Activated T-helper 1 cell treated with Interleukin-2 at 50 U/mL for 16 hours (primary cell): ENCODE measurements around the gene CSNK2A3.

Experiments
- DNase-seq: peaks from one replicate; pipeline ENCODE4 v3.0.0-alpha.2; 2020; ENCODE audit warnings: low read depth

CSNK2A3 gene

DNA sequence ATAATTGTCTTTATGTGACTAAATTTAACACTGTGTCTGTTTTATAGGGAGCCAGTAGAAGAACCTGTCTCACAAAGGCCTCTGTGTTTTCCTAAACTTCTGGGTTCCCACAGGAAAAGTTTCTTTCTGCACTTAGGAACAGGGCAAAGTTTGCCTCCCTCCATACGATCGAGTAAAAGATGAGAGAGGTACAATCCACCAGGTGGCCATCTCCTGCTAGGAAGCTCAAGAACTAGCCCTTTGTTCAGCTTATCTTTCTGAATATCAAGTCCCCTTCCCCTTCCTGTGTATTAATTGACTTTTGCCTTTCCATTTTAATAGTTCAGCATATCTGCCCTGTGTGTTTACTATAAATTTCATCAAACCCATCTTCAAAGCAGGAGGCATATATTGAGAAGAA is 18.0 kb downstream of the CSNK2A3 start:
- DNase-seq: no peak

DNA sequence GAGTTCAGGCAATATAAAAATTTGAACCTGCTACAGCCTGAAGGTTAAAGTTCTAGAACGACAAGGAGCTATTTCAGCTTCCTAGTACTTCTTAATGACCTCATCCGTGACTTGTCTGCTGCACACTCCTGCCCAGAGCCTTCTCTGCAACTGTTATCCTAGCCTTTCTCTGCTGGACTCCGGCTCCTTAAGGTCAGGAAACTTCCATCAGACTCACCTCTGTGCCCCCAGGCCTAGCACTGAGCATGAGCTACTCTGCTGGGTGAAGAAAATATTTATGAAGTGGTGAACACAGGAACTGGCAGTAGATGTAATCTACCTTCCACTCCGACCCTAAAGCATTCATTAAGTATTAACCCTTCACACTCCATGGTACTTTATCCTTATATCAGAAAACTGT is 18.4 kb downstream of the CSNK2A3 start:
- DNase-seq: no peak

DNA sequence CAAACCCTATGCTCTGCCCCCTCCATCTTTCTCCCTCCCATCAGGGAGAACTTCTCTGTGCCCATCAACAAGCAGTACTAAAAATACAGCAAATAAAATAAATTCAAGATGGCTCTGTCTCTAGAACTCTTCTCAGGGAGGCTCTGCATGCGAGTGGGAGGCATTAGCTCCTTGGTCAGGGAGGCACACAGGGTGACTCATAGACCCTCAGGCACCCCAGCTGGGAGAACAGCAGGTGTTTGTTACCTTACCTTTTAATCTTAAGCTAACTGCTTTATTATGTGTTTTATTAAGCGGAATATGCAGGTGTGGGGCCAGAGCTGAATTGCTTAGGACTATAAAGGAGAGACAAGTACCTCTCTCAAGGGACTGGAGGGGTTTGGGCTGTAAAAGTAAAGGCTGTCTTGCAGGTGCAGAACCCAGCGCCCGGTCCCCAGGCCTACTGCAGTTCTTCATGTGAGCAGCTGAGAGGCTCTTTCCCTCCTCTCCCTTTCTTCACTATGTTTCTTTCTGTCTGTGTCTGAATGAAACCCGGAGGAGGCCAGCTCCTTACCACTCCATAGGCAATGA is 20.8 kb downstream of the CSNK2A3 start:
- DNase-seq: no peak

DNA sequence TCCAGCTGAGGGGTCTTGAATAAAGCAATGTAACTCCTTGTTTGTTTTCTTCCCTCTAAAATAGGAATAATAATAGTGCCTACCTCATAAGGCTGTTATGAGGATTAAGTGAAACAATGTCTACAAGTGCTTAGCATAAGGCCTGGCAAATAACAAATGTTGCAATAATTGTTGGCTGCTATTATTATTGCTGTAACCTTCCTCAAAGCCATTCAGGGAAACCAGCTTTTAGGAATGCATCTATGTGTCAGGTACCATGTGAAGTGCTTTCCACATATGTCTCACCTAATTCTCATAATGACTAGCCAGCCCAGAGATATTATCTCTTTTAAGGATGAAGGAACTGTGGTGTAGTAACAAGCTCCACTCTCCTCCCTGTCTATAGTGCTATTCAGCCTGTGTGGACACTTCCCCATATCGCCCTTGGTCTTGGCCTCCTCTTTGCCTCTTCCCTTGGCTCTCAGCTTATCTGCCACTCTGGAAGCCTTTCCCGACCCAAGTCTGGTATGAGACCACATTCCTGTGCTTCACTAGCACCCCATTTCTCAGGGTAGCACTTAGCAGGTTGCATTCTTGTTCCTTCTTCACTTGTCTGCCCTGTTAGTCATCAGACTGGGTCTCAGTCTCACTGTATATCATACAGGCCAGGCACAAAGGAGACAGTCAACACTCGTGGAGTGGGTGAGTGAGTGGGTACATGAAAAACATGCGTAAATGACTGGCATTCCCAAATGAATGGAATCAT is 23.8 kb downstream of the CSNK2A3 start:
- DNase-seq: no peak

DNA sequence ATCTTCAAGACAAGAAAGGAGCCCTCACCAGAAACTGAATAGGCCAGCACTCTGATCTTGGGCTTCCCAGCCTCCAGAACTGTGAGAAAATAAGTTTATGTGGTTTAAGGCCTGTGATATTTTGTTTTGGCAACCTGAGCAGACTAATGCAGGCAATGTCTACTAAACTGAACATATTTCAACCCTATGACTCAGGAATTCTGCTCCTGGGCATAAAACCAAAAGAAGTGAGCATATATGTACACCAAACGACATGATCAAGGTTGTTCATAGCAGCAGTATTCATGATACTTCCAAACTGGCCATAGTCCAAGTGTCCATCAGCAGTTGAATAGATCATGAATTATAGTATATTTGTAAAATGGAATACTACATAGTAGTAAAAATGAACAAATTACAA is 29.0 kb downstream of the CSNK2A3 start:
- no peak for DNase-seq

DNA sequence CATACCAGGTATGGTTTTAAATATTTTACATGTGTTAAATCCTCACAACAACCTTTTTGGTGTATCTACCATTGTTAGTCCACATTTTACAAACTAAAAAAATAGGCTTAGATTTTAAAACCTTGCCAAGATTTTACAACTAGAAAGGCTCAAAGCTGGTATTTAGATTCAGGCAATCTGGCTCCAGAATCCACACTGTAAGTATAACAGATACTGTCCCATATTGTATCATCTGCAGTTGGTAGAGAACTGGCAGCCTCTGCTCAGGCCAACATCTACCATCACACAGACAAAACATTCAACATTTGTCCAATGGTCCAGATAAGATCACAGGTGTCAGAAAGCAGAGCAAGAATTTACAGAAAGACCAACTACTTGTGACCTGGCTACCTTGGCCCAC is 30.9 kb downstream of the CSNK2A3 start:
- DNase-seq: no peak

DNA sequence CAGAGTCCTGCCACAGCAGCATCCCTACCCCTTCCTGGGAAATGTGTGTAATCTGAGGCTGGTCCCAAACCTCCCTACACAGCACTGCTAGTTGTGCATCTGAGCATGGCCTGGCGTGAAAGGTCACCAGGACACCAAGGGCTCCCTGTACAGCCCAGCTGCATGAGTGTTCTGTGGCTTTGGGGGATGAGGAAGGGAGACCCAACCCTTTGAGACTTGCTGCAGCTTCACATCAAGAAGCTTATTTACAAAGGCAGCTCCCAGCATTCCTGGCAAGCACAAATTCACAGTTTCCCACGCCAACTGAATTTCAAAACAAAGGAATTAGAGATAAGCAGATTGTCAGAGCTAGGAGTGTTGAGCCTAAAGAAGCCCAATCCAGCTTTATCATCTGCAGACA is 32.2 kb downstream of the CSNK2A3 start:
- no peak for DNase-seq

DNA sequence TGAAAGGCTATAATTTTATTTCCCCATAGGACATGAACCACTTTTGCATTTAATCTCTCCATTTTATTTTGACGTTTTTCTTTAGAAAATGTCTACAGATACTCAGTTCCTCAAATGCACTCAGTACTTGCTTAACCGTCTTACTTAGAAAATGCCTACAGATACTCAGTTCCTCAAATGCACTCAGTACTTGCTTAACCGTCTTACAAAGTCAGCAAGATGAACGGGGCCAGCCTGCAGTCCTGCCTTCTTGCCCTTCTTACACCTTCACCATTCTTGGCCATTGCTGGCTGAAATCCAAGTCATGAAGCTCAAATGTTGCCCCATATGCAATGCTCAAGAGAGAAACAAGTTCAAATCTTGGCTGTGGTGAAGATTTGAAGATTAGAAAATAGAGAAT is 34.1 kb downstream of the CSNK2A3 start:
- no peak for DNase-seq

DNA sequence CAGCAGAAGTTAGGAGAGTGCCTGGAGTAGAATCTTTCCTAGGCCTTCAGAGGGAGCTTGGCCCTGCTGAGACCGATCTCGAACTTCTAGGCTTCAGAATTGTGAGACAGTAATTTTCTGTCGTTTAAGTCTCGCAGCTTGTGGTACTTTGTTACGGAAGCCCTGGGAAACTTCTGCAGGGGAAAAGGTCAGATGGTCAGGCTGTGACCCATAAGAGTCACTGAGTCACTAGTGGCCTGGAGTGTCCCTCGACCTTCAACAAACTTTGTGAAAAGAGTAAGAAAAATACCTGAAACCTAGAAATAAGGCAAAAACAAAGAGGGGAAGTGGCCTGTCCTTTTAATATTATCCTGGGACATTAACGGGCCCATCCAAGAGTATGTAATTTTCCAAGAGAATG is 34.6 kb downstream of the CSNK2A3 start:
- no peak for DNase-seq

DNA sequence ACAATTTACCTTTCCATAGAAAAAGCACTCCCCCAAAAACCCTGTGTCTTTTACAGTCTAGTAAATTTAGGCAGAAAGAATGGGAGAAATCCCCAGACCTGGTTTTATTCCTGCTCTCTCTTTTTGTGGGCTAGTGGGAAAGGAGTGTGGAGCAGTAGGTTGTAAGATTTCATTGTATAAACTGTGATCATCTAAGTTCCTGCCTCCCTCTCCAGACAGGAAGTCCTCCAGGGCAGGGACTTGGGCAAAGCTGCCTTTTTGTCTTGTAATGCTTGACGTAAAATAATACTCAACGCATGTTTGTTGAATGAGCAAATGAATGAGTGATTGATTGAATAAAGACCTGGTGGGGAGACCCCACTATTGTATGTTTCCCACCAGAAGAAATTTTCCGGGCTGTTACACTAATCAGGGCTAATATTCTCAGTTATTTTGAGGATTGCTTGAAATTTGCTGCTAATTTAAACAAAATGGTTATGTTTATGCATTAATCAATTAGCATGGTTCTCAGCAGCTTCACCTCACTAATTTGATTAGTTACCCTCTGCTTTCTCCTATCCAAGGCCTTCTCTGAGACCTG is 36.3 kb downstream of the CSNK2A3 start:
- DNase-seq: no peak

DNA sequence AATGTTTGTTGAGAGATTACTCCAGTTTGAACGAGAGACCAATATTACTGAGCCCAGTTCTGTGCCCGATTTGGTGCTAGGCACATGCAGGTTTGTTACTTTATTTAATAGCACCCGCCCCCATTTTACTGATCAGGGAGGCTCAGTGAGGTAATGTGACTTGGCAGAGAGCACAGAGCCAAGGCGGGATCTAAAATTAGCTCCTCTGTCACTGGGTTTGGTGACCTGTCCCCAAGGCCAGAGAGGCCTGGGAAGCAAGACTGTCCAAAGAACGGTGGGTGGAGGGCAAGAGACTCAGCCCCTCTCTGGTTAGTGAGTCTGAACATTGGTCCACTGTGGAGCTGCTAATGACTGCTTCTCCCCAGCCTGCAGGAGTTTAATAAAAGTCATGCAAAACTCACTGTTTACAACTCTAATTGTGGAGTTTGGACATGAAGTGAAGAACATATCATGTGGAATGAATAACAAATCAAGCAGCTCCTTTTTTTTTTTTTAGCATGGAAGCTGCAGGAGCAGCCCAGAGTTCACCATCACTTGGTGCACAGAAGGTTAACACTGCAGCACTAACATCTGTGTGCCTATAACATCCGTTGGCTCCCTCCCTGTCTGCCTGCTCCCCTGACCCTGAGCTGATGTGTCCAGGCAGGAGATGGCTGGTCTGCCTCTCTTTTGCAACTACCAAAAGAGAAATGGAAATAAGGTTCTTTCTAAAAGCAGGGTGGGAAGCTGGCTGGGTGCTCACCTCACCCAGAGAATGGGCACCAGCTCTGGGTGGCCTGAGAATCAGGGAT is 39.0 kb downstream of the CSNK2A3 start:
- no peak for DNase-seq

DNA sequence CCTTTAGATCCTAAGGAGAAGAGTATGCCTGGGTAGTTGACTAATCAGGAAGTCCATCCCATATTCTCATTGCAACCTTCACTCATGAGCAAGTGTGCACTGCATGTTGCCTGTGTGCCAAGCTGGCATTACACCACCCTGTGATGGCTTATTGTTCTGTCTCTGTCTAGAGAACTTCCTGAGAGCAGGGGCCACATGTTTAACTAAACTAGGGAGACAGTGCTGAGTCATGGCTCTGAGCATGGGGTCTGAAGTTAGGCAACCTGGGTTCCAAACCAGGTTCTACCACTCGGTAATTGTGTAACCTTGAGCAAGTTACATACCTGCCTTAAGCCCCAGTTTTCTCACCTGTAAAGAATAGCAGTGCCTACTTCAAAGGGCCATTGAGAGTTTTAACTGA is 39.6 kb downstream of the CSNK2A3 start:
- DNase-seq: no peak

DNA sequence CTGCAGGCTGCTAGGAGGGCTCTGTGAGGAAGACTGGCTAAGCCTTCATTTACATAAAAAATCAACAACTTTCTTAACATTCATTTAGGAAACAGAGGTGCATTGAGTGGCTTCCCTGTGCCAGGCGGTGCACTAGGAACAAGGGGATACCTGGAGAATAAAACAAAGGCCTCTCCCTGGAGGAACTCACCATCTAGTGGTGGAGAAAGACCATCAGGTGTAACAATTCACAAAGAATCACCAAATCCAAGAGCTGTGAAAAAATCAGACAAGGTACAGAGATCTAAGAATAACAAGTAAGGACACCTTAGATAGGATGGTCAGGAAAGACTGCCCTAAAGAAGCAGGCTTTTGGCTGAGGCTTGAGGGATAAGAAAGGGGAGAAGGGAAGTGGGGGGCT is 40.3 kb downstream of the CSNK2A3 start:
- DNase-seq: no peak

DNA sequence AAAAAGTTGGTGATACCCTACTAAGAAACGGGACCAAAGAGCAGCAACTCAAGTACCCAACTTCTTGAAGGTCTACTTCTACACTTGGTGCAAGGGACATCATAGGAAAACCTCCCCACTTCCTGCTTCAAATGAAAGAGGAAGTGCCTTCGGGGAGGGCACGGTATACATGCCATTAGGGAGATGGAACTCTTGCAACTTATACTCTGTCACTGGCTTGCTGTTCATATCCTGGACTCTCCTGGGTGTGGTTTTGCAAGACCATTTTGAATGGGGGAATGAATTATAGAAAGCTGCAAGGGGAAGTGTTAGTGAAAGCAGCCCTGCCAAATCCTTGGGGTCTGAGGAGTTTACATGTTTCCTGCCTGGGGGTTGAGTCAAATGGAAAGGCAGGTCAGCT is 41.9 kb downstream of the CSNK2A3 start:
- no peak for DNase-seq

DNA sequence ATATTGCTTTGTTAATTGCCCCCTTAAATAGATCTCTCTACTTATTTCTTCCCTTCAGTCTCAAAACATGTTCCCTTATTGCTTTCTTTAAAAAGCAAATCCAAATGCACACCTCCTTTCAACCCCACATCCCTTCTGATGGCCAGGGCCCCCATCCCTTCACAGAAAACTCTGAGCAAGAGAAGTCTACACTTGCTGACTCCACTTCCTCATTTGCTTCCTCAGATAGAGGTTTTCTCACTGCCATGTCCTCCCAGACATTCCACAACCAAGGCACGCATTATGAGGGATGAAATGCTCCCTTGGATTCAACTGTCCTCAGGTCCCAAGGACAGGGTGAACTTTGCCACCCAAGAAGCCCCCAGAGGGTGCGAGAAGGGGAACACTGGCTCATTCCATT is 43.1 kb downstream of the CSNK2A3 start:
- no peak for DNase-seq

DNA sequence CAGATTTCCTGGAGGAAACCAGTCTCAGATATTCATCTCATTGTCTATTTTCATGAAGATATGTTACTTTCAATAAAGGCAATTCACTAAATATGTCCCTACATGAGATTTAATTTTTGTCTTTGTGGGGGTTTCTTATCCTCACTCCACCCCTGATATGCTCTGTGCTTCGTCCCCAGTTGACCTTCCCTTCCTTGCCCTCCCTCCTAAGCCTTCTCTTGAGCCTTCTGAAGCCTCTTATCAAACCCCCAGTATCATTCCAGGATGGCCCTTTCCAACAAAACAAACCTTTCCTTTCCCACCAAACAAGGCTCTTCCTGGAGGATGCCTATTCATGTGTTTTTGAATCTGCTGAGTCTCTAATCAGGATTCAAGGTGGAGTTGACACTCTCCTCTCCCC is 44.8 kb downstream of the CSNK2A3 start:
- DNase-seq: no peak

DNA sequence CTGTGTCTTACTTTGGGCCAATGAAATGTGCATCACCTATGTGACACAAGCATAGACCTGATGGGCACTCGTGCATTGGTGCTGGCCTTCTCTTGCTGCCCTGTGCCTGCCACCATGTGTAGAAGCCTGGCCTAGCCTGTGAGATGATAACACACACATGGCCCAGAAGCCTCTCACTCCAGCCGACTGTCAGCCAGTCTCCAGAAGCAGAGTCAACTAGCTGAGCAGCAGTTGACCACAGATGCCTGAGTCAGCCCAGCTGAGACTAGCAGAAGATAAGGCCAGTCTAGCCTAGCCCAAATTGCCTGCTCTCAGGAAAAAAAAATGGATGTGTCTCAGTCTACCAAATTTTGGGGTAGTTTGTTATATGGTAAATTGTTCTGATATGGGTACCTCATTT is 46.2 kb downstream of the CSNK2A3 start:
- DNase-seq: no peak

DNA sequence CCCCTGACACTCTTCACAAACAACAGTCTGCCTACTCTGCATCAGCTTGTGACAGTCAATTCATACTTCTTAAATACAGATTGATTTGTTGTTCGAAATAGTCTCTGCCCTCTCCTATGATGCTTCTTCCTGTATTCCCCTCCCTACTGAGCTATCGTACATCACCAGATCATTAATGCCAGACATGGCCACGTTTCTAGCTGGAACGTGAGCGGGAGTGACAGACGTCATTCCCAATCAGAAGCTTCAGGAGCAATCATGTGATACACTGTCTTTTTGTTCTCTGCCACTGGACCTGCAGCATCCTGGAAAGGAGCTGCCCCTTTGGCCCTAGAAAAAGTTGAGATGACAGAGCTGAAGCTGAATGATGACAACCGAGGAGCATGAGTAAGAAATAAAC is 48.5 kb downstream of the CSNK2A3 start:
- no peak for DNase-seq

DNA sequence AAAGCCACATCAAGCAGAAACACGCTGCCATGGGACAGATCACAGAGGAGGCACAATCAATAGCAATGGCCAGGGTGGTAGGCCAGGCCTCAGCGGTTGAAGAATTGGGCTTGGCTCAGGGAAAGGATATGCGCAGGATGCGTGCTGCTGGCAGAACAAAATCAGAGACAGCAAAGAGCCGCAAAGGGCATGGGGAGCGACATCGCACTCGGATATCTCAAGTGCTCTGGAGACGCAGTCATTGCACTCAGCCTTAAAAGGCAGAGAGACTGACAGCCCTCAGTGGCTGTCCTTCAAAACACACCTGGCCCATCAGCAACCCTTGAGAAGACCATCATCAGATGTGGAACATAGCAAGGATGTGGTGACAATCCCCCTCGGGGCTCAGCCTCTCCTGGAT is 50.5 kb downstream of the CSNK2A3 start:
- no peak for DNase-seq
